Measurements from ENCODE around the gene PACRG.

DNA sequence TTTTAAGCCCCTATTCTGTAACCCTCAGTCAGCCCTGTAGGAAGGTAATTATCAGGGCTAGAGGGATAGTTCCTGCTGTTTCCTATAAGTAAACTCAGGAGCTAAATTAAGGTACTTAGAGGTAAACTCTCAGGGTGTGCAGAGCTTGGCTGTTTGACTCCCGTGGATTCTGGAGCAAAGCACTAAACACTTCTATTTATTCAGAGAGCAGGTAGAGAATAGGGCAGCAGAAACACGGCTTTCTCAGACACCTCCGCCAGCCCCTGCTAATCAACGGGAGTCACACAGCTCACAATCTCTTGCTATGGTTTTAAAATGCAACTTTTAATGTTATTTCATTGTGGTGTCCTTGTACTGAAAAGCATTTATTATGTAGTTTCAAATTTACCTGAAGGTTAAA is 22.0 kb upstream of the PACRG start:
- TF ChIP-seq, protein P1, sequence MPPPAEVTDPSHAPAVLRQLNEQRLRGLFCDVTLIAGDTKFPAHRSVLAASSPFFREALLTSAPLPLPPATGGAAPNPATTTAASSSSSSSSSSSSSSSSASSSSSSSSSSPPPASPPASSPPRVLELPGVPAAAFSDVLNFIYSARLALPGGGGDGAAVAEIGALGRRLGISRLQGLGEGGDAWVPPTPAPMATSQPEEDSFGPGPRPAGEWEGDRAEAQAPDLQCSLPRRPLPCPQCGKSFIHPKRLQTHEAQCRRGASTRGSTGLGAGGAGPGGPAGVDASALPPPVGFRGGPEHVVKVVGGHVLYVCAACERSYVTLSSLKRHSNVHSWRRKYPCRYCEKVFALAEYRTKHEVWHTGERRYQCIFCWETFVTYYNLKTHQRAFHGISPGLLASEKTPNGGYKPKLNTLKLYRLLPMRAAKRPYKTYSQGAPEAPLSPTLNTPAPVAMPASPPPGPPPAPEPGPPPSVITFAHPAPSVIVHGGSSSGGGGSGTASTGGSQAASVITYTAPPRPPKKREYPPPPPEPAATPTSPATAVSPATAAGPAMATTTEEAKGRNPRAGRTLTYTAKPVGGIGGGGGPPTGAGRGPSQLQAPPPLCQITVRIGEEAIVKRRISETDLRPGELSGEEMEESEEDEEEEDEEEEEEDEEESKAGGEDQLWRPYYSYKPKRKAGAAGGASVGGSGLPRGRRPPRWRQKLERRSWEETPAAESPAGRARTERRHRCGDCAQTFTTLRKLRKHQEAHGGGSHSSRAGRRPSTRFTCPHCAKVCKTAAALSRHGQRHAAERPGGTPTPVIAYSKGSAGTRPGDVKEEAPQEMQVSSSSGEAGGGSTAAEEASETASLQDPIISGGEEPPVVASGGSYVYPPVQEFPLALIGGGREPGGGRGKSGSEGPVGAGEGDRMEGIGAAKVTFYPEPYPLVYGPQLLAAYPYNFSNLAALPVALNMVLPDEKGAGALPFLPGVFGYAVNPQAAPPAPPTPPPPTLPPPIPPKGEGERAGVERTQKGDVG (CRISPR knock-in tag; IDR thresholded peaks at IDR 0.05; ENCODE audit: borderline replicate concordance) = no peak
- TF ChIP-seq SAP130 (CRISPR knock-in tag; IDR thresholded peaks at IDR 0.05; ENCODE audit: low read depth) (no peak), EEA1 (CRISPR knock-in tag; IDR thresholded peaks at IDR 0.05; ENCODE audit: borderline replicate concordance) (no peak), ELF1 (CRISPR knock-in tag; IDR thresholded peaks at IDR 0.05) (no peak)
- TF ChIP-seq, protein P2, sequence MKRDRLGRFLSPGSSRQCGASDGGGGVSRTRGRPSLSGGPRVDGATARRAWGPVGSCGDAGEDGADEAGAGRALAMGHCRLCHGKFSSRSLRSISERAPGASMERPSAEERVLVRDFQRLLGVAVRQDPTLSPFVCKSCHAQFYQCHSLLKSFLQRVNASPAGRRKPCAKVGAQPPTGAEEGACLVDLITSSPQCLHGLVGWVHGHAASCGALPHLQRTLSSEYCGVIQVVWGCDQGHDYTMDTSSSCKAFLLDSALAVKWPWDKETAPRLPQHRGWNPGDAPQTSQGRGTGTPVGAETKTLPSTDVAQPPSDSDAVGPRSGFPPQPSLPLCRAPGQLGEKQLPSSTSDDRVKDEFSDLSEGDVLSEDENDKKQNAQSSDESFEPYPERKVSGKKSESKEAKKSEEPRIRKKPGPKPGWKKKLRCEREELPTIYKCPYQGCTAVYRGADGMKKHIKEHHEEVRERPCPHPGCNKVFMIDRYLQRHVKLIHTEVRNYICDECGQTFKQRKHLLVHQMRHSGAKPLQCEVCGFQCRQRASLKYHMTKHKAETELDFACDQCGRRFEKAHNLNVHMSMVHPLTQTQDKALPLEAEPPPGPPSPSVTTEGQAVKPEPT (CRISPR knock-in tag; IDR thresholded peaks at IDR 0.05; ENCODE audit: low read depth) = no peak
